AG09309 (cell line): ENCODE results near the gene AKT1S1.

ENCODE experiments used
- DNase-seq: peaks from one replicate; pipeline ENCODE4 v3.0.0-alpha.2; 2010; ENCODE audit warnings: low read depth
- H3K4me3 ChIP-seq: 2 replicates; pipeline ENCODE4 v1.5.1; 2011; ENCODE audit warnings: mild to moderate bottlenecking, low read depth, low read length, moderate library complexity; ENCODE audit not compliant: control insufficient read depth
- TF ChIP-seq, protein P1 (sequence below): IDR thresholded peaks from 2 replicates; pipeline ENCODE4 v1.5.1; 2011; ENCODE audit warnings: mild to moderate bottlenecking, low read depth, low read length, inconsistent platforms; ENCODE audit not compliant: insufficient read depth, control insufficient read depth; ENCODE audit errors: missing control alignments

AKT1S1 gene

DNA sequence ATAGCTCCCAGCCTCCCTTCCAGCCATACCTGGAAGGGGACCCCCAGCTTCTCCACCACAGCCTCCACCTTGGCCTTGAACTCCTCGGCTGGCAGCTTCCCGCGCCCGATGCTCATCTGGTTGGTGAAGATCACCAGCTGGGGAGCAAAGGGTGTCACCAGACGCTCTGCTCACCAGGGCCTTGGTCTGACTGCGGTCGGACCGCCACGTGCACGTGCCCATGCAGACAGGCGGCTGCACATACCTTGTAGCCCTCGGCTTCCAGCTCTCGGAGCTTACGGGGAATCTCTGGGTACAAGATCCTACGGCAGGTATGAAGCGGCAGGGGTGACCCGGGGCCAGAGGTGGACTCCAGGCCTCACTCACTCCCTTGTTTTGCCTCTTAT, 13.2 kb downstream of the AKT1S1 start:
- H3K4me3 ChIP-seq = no peak overlapping the region
- TF ChIP-seq, protein P1, sequence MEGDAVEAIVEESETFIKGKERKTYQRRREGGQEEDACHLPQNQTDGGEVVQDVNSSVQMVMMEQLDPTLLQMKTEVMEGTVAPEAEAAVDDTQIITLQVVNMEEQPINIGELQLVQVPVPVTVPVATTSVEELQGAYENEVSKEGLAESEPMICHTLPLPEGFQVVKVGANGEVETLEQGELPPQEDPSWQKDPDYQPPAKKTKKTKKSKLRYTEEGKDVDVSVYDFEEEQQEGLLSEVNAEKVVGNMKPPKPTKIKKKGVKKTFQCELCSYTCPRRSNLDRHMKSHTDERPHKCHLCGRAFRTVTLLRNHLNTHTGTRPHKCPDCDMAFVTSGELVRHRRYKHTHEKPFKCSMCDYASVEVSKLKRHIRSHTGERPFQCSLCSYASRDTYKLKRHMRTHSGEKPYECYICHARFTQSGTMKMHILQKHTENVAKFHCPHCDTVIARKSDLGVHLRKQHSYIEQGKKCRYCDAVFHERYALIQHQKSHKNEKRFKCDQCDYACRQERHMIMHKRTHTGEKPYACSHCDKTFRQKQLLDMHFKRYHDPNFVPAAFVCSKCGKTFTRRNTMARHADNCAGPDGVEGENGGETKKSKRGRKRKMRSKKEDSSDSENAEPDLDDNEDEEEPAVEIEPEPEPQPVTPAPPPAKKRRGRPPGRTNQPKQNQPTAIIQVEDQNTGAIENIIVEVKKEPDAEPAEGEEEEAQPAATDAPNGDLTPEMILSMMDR = no peak
- no peak for DNase-seq

DNA sequence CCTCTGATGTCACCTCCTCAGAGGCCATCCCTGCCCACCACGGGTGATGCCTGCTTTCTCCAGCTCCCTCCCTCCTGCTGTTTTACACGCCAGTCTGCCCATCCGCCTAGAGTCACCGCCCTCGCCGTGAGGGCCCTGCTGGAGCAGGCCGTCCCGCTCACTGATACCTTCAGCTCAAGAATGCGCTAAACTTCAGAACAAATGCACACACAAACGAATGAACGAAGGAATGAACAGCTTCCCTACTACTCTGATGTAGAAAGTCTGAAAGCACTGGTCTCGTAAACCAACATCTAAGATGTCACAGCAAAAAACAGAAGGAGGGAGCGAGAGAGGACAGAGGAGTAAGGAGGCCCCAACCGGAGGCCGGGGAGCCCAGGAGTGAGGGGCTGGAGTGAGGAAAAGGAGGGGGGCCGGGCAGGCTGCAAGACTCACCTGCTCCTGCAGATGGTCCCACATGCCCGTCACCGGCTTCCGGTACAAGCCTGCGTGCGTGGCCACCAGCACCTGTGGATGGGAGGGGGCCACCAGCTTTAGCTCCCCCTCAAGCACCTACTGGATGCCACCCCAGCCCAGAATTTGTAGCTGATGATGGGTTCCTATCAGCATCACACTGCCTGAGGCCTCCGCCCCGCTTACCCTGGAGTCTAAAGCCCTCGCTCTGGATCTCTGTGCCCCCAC, 13.8 kb downstream of the AKT1S1 start:
- no peak overlapping the region for H3K4me3 ChIP-seq
- DNase-seq = no peak
- TF ChIP-seq, protein P1 = no peak

DNA sequence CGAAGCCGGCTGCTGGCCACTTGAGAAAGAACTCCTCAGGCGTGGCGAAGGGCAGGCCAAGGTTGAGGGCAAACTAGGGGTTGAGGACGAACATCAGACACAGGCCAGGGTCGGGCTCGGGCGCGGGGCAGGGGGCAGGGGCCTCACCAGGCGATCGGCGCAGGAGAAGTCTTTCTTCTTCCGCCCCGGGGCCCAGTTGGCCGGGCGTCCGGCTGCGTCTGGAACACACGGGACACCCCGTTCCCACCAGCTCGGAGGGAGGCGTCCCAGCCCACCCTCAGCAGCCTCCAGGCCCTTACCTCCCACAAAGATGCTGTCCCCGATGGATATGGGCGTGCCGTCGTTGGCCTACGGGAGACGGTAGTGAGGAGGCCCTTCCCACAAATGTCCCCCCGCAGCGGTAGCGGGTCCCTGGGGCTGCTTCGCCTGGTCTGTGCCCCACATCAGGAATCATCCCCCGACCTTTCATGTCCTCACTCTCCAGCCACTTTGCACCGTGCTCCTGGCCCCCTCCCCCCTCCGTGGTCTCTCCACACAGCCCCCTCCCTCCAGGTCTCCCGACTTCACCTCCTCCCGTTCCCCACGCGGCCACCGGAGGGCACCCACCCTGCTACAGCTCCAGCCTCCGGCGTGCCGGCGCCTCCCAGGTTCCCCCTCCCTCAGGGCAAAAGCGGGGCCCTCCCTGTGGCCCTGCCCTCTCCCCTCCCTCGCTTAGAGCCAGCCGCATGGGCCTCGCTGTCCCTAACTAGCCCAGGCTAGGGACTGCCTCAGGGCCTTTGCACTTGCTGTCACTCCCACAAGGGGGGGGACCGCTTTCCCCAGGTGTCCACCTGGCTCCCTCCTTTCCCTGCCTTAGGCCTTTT, 14.5 kb downstream of the AKT1S1 start:
- no peak for DNase-seq
- no peak overlapping the region for H3K4me3 ChIP-seq
- TF ChIP-seq, protein P1 = peak; percentile 34

DNA sequence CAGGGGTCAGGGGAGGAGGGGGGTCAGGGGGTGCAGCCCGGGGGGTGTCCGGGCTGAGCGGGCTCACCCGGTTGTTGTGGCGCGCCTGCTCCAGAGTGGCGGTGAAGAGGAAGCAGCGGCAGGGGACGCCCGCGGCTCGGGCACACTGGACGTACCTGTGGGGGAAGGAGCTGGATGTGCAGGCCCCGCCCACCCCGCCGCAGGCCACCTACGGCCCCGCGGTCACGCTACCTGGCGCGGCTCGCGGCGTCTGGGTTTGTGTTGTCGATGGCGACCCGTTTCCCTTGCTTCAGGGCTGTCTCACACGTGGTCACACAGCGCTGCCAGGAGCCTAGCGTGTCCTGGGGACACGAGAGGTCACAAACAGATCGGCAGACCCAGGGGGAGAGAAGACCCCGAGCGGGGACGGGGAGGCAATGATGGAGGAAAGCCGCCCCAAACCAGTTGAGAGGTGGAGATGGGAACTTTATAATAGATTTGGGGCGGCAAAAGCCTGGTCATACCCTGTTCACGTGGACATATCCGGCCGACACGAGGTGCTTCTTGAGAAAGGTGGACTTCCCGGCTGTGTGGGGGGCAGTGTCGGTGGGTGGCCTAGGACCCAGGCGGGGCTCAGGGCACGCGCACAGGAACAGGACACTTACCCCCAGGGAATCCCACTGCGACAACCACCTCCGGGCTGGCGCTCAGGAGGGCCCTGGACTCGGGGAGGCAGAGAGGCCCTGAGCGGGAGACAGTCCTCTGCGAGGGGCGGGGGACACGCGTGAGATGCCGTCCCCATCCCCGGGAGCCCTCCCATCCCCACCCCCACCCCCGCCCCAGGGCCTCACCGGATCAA, 15.4 kb downstream of the AKT1S1 start:
- DNase-seq = no peak
- H3K4me3 ChIP-seq = no peak overlapping the region
- TF ChIP-seq, protein P1 = no peak

DNA sequence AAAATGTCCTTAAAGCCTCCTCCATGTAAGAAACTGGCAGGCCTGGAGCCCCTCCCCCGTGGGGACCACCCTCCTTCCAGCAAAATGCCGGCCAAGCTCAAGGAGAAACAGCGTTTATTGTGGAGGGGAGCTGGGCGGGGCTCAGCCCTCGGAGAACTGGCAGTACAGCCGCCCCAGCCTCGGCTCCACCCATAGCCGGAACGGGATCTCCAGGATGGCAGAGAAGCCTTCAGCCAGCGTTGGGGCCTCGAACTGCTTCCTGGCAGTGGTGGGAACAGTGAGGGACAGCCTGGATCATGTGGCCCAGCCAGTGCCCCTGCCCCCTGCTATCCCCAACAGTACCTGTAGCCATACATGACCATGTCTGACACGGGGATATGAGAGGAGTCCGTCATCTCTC, 16.0 kb downstream of the AKT1S1 start:
- DNase-seq = no peak
- TF ChIP-seq, protein P1 = no peak
- H3K4me3 ChIP-seq = no peak overlapping the region

DNA sequence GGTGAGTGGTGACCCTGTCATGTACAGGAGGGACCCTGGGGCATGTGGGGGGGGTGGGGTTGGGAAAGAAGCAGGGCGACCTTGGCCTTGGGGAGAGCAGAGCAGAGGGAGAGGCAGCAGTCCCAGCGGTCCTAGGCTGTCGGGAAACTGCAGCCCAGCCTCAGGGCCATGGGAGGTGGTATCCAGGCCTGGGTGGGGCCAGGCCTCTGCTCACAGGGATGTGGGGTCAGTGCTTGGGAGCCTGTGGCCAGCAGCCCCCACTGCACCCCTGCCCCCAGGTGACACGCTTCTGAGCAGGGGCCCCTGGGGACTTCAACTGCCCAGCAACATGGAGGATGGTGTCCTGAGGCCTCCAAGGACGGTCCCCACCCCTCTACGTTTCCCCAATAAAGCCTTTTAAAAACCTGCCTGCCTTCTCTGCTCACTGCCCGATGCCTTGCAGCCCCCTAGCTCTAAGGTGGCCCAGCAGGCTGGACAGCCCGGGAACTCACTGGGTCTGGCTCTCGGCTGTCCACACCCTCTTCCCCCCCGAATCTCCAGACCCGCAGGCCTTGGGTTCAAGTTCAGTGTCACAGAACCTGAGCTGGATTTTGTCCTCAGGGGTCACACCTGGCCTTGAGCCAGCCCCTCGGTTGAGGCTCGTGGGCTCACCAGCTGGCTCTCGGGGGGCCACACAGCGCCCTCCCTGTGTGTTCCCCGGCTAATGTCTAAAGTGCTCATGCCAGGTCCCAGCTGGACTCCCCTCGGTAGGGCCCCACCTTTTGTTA, 16.6 kb downstream of the AKT1S1 start:
- TF ChIP-seq, protein P1 = no peak
- H3K4me3 ChIP-seq = no peak overlapping the region
- no peak for DNase-seq
